ENCODE results near the gene SLC6A2. TPM values are rescaled to one million over a fixed set of nuclear protein-coding genes. Genes with fewer than 3 reads are reported as not detected.

Gene SLC6A2
- total and polyA plus RNA-seq, 2 of the 13 experiments (the other 11 are each of a cell fraction or from before 2014, with no cell fraction given): 0.62 to 0.66 TPM

- TF ChIP-seq ZBTB25 (CRISPR knock-in tag; IDR thresholded peaks at IDR 0.05): peak; percentile 95
- peak; percentile 94 for TF ChIP-seq ZNF792 (CRISPR knock-in tag; IDR thresholded peaks at IDR 0.05)
- peak; percentile 99 for TF ChIP-seq JUN (CRISPR knock-in tag; IDR thresholded peaks at IDR 0.05)
- no peak for TF ChIP-seq ZNF30 (CRISPR knock-in tag; IDR thresholded peaks at IDR 0.05)
- TF ChIP-seq ZNF101 (CRISPR knock-in tag; IDR thresholded peaks at IDR 0.05; ENCODE audit: borderline replicate concordance, low read depth): peak; percentile 80; the same call in 1 of the 2 replicates
- TF ChIP-seq ZFY (CRISPR knock-in tag; IDR thresholded peaks at IDR 0.05): peak; percentile 73
- TF ChIP-seq ZBTB38 (CRISPR knock-in tag; IDR thresholded peaks at IDR 0.05): peak; percentile 77; the same call in 1 of the 2 replicates
- peak; percentile 95 for TF ChIP-seq PAXIP1 (CRISPR knock-in tag; conservative IDR thresholded peaks at IDR 0.05)
- TF ChIP-seq AGO2 (optimal IDR thresholded peaks at IDR 0.05; ENCODE audit: low read depth, low read length): no peak
- no peak for TF ChIP-seq ZNF7 (CRISPR knock-in tag; IDR thresholded peaks at IDR 0.05)
- TF ChIP-seq ZSCAN29 (CRISPR knock-in tag; conservative IDR thresholded peaks at IDR 0.05): no peak
- peak; percentile 69; the same call in 1 of the 2 replicates for TF ChIP-seq NAIF1 (CRISPR knock-in tag; IDR thresholded peaks at IDR 0.05; ENCODE audit: borderline replicate concordance)
- peak; percentile 100 for TF ChIP-seq HMG20A (CRISPR knock-in tag; IDR thresholded peaks at IDR 0.05; ENCODE audit: borderline replicate concordance)
- peak; percentile 96 for TF ChIP-seq ZNF431 (CRISPR knock-in tag; IDR thresholded peaks at IDR 0.05; ENCODE audit: borderline replicate concordance, low read depth)
- peak; percentile 95 for TF ChIP-seq SMYD3 (CRISPR knock-in tag; IDR thresholded peaks at IDR 0.05)
- TF ChIP-seq ZNF160 (CRISPR knock-in tag; IDR thresholded peaks at IDR 0.05): no peak
- TF ChIP-seq ZNF776 (CRISPR knock-in tag; IDR thresholded peaks at IDR 0.05): no peak
- TF ChIP-seq ONECUT2 (CRISPR knock-in tag; IDR thresholded peaks at IDR 0.05): peak; percentile 64; the same call in 1 of the 2 replicates
- 0 out of 2 replicates have a peak, but pooled peaks have one; percentile 29 for TF ChIP-seq ZNF629 (CRISPR knock-in tag; conservative IDR thresholded peaks at IDR 0.05)
- TF ChIP-seq ZNF574 (CRISPR knock-in tag; IDR thresholded peaks at IDR 0.05): peak; percentile 86
- peak; percentile 97 for TF ChIP-seq FOXJ3 (CRISPR knock-in tag; IDR thresholded peaks at IDR 0.05; ENCODE audit: borderline replicate concordance)
- TF ChIP-seq ZNF777 (CRISPR knock-in tag; IDR thresholded peaks at IDR 0.05): 0 out of 2 replicates have a peak, but pooled peaks have one; percentile 52
- TF ChIP-seq RAD21 (CRISPR knock-in tag; IDR thresholded peaks at IDR 0.05): peak; percentile 65
- peak; percentile 89 for TF ChIP-seq ZNF205 (CRISPR knock-in tag; IDR thresholded peaks at IDR 0.05)
- TF ChIP-seq ZNF292 (CRISPR knock-in tag; IDR thresholded peaks at IDR 0.05; ENCODE audit: borderline replicate concordance, low read depth): peak; percentile 77; the same call in 1 of the 2 replicates
Observed at GRCh38 chr16:55622930-55623561, 32.7 kb upstream of the SLC6A2 start (continued).
